ENCODE results near the gene PIGL. TPM values are rescaled to one million over a fixed set of nuclear protein-coding genes. Genes with fewer than 3 reads are reported as not detected.

The PIGL gene
- total RNA-seq, 1 donor from 2014 or later: 9.2 TPM

DNA sequence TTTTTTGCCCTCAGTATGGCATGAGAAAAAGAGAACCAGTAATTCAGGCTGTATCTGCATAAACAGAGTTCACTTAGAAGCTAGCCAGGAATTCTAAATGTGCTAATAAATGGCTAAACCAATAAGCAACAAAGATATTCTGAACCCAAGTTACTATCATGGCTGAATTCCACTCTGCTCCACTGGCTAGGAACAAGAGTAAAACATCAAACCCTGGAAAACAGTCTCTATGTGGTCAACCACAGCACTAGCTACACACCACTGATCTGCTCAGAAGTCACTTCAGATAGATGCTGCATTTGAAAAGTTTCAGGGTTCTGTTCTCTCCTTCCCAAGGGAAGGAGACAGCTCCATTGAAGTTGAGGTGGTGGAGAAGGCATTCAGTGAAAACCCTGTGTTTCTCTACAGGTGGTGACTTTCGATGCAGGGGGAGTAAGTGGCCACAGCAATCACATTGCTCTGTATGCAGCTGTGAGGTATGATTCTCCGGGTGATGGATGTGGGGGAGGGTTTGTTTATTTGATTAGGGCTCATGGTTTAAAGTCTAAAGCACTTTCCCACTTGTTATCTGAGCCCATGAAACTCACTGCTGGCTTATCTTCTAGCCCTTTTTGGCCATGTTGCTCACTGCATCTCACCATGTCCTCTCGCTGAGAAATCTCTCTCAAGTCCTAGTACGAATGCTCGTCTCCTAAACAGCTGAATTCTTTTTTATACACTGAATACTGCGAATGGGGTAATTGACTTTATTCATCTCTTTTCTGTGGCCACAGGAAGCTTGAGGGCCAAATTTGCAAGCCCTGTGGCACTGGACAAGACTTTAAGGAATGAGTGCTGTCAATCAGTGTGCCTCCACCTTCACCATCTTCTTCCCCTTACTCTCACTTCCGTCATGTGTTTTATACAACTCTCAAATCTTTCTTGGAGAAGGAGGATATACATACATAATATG, 96.4 kb downstream of the PIGL start:
- no peak for DNase-seq

DNA sequence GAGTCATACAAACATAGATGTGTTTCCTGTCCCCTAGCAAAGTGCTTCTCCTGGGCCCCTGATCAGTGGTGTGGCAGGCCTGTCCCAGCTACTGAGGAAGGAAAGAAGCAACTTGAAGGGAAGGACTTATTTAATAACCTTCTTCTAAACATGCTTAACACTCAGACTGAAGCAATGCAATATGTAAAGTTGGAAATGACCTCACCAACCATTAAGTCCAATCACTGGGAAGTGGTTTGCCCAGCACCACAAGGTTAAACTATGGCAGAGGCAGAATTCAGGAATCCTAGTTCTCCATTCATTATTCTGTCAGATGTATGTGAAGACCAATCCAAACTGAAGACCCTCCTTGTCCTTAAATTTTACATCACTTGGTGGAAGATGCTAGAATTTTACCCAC, 97.2 kb downstream of the PIGL start:
- no peak for DNase-seq

DNA sequence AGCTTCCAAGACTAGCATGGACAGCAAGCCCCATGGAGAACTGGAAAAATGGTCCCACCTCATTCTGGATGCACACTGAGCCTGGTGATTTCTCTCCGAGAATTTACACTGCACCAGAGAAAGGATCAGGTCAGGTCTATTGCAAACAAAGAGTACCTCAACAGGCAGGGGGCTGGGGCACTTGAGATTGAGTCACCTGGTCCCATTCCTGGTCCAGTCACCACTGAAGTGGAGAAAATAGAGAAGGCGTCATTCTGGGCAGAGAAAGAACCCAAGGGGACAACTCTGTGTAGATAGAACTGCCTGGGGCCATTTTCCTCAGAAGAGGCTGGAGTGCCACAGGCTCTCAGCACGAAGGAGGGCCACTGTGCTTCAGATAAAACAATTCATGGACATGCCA, 97.8 kb downstream of the PIGL start:
- DNase-seq: no peak

DNA sequence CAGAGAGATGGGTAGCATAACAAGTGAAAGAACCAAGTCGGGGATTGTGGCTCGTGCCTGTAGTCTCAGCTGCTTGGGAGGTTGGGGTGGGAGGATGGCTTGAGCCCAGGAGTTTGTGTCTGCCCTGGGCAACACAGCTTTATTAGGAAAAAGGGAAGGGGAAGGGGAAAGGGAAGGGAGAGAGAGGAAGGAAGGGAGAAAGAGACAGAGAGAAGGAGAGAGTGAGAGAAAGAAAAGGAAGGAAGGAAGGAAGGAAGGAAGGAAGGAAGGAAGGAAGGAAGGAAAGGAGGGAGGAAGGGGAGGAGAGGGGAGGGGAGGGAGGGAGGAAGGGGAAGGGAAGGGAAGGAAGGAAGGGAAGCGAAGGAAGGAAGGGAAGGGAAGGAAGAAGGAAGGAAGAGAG, 103.0 kb downstream of the PIGL start:
- DNase-seq: no peak

DNA sequence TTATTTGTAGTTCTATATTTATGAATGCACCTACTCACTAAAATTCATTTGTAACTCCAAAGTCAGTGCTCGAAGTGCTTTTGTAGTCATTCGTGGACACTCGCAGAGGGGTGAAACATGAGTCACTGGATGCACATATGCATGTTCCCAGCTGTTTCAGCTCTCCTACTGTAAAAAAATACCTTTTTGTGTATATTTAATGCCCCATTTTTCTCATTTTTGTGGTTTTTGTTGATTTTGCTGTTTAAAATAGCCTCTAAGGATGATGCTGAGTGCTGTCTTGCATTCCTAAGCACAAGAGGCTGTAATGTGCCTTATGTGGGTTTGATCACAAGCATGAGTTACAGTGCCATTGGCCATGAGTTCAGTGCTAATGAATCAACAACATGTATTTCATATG, 105.6 kb downstream of the PIGL start:
- no peak for DNase-seq

DNA sequence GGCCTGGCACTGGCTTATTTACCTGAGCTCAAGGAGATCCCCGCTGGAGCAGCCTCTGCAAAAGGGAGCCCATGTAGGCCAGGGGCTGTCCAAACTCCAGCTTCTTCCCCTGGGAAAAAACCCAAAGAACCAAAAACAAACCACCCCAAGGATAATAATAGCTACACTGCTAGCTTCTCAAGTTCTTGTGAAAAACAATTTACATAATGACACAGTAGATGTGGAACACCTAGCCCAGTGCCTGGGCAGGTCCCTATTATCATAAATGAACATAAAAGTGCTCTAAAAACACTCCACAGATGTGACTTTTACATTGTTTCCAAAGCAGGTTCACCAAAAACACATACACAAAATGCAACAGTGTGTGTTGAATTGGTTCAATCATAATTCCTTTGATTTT, 109.0 kb downstream of the PIGL start:
- no peak for DNase-seq

DNA sequence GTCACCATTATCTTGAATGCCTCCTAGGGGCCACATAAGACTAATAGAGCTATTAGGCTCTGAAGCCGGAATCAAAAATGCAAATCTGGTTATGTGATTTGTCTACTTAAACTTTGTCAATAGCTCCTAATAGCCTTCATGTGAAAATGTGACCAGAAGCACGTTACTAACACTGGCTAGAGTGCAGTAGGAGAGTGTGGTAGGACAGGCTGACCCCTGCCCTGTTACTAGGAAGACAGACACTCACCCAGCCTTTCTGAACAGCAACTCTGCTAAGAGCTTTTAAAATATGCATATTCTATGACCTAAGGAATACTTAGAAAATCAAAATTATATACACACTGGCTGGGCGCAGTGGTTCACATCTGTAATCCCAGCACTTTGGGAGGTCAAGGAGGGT, 110.0 kb downstream of the PIGL start:
- DNase-seq: no peak

DNA sequence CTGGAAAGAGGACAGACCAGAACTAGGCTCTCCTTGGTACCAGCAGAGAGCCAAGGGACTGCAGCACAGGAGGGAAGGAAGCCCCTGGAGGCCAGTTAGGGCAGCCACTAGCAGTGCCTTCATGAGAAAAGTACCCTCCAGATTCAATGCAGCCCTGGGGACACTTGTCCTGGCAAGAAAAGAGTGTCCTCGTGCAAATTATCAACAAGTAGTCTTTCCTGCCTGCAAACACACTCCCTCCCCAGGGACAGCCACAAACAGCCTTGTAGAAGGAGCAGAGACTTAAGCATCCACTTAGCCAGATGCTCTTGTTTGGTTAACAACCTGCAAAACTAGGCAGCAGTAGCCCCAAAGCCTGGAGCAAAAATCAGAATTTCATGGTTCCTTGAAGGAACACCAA, 112.0 kb downstream of the PIGL start:
- no peak for DNase-seq

DNA sequence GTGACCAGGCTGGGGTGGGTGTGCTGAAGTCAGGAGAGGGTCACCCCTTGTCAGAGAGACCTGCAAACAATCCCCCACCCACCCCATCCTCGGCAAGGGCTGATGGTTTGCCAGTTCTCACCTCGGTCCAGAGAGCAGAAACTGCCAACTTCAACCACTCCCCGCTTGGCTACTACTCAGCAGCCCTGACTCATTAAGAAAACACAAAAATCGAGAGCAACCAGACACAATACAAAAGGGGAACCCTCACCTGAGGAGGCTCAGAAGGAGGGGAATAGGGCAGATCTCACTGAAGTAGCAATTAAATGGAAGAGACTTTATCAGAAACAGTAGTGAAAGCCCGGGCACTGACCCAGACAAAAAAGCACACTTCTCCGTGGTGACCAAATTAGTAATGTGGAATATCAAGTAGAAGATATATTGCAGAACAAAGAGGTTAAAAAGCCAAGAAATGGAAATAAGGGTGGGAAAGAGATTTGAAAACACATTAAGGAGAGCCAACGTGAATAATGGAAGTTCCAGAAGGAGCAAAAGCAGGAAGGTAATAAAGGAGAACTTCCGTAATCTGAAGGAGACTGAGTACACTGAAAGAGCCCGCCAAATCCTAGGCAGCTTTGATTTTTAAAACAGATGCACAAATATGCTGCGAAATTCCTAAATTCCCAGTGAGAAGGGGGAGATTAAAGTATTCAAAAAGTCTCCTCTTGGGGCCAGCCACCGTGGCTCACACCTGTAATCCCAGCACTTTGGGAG, 112.7 kb downstream of the PIGL start:
- DNase-seq: peak; percentile 40

DNA sequence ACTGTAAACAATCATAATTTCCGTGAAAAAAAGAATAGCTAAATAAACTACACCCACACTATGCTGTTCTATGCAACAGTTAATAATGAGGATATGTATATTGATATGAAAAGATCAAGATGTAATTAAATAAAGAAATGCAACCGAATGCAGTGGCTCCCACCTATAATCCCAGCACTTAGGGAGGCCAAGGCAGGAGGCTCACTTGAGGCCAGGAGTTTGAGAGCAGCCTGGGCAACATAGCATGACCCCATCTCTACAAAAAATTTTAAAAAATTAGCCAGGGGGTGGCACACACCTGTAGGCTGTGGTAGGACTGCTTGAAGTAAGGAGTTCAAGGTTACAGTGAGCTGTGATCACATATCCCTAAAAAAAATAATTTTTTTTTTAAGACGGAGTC, 121.4 kb downstream of the PIGL start:
- no peak for DNase-seq

DNA sequence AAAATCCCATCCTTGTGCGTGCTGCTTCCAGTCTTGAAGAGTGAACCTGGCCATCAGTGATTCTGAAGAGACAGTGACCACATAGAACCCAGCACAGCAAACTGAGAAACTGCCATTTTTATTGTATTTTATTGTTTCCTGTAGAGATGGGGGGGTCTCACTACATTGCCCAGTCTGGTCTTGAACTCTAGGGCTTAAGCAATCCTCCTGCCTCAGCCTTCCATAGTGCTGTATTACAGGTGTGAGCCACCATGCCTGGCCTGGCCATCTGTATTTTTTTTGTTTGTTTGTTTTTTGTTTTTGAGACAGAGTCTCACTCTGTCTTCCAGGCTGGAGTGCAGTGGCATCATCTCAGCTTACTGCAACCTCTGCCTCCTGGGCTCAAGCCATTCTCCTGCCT, 122.4 kb downstream of the PIGL start:
- no peak for DNase-seq

DNA sequence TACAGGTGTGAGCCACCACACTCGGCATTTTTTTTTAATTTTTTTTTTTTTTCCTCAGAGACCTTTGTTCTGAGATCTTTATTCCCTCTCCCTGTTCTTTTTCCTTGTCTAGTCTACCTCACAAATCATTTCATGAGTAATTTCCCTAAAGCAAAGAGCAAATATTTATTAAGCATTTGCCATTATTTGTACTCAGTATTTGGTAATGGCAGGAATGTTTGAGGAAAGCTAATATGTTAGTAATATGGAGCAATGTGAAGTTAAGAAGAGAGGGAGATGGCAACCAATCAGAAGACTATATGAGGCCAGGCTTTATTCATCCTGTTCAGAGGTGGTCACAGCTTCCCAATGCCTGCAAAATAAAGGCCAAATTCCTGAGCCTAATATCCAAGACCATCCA, 122.9 kb downstream of the PIGL start:
- DNase-seq: no peak

DNA sequence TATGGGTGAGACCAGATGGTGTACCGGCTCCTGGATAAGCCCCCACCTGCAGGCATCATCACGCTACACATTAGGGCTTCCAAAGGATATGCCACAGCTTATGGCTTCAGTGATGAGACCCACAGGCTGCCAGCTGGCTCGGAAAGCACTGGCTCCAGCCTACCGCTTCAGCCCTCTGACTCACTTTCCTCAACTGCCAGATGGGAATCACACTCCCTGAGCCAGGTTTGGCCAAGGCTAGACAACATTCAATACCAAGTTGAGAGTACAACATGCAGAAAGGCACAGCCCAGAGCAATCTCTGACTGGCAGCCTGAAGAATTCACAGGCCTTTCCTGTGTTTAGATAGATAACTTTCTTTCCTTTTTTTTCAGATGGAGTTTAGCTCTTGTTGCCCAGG, 126.0 kb downstream of the PIGL start:
- peak; percentile 73 for DNase-seq

DNA sequence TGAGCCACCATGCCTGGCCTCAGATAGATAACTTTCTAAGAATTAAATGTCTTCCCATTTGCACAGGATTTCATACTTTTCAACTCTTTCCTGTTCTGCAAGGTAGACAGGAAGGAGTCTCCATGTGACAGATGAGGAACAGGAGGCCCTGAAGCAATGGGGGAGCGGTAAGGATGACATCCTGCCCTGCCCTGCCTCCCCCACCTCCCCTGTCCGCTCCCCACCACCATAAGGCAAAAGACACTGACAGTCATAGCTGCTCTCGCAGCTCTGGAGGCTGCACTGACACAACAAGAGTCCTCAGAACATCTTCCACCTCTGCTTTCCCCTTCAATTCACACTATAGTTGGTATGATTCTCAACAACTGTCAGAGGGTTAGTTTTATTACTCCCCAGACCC, 126.6 kb downstream of the PIGL start:
- no peak for DNase-seq

DNA sequence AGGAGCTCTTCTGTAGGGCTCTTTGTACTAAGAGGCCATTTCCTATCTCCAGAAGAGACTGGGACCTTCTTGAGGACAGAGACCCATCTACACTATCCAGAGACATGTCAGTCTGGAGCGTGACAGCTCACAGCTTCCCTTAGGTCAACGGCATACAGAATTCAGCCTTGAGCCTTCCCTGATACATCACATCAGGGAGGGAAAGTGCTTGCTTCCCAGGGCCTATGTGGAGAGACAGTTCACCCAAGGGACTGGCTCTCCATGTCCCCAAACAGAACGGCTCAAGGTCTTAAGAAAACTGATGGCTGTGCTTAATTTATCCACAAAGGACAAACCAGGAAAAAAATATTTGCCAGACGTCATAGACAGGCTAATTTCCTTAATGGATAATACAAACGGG, 128.6 kb downstream of the PIGL start:
- no peak for DNase-seq

DNA sequence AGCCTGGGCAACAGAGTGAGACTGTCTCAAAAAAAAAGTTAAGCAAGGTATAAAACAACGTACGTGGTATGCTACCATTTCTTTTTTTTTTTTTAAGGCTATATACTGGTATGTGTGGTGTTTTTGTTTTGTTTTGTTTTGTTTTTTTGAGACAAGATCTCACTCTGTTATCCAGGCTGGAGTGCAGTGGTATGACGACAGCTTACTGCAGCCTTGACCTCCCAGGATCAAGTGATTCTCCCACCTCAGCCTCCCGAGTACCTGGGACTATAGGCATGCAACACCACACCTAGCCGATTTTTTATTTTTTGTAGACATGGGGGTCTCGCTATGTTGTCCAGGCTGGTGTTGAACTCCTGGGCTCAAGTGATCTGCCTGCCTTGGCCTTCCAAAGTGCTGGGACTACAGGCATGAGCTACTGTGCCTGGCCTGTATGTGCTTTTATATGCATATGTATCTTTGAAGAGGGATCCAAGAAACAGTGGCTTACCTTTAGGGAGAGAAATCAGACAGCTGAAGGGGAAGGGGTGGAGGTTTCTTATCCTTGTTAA, 129.8 kb downstream of the PIGL start:
- DNase-seq: no peak

DNA sequence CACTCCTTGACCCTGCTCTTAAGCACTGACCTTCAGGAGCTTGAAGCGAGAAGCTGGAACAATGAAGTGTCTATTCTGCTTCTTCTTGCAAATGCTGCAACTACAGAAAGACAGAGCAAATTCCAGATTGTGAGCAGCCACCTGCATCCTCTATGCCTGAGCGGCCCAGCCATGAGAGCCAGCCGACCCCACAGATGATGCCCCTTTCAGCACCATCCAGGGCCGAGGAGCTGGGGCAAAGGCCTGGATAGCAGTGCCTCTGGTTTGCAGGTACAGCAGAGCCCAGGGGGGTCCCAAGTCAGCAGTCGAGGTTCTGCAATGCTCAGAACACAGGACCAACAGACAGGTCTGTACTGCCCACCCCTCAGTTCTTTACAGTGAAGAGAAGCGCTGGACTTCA, 131.6 kb downstream of the PIGL start:
- DNase-seq: no peak

DNA sequence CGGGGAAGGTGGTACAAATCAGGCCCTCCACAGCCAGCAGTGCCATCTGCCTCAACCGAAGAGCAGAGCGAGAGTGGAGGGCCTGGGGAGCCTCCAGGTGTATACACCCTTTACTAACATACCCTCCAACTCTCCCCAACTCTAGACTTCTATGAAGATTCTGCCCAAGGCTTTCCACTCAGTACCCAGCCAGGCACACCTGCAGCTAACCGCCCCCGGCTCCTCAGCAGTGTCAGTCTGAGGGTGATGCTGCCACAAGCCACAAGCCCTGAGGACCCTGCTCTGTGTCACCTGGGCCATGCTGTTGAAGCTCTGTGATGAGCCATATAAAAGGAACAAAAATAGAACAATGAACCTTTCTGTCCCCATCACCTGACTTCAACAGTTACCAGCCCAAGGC, 132.4 kb downstream of the PIGL start:
- no peak for DNase-seq

DNA sequence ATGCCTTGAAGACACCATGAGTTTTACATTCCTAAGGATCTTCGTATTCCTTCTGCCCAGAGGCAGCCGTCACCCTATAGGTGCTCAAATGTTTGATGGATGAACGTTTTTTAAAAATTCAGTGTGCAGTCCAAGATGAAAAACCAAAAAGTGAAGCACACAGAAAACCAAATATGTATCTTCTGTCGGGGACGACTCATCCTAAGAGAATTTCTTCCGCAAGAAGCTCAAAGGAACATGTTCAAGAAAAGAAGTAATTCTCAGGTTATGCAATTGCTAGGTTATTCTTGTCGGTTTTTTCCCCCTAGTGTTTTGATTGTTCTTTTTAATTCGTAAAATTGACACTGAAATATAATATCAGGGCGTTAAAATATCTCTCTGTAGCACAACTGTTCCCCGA, 134.8 kb downstream of the PIGL start:
- no peak for DNase-seq

DNA sequence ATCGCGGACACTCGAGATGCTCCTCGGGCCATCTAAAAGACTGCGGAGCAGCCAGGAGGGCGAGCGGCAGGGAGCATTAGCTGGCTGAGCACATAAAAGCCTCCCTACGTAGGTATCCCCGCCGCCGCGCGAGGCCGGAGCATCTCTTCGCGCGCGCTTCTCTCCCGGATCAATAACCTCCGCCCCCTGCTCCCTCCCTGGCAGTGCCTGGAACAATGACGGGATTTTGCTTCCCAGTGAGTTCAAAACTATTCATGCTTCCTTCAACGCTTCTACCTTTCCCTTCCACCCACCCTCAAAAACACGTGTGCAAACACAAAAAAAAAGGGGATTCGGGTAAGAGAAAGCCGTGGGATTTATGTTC, 135.3 kb downstream of the PIGL start:
- peak; percentile 46 for DNase-seq

DNA sequence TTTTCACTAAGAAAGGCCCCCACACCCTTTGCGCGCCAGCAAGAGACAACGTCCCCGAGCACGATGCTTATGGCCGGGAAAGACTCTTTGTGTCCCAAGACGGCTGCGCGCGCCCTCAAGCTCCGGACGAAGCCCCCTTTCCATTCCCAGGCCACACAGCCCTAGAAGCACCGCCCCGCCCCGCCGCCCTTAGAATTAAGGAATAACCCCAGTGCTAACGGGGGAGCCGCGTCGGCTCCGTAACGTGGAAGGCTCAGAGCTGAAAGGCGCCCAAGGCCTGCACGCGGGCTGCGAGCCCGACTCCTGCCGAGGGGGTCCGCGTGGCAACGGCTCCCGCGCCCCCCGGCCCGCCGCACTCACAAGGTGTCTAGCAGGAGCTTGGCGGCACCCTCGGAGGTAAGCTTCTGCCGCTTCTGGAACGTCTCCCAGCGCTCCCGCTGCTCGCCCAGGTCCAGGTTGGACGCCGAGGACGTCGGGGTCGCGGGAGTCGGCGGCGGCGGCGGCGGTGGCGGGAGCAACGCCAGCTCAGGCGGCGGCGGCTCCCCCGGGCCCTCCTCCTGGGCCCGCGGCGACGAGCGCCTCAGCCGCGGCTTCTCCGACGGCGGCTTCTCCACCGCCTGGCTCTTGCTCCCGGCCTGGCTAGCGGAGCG, 135.8 kb downstream of the PIGL start:
- no peak for DNase-seq

DNA sequence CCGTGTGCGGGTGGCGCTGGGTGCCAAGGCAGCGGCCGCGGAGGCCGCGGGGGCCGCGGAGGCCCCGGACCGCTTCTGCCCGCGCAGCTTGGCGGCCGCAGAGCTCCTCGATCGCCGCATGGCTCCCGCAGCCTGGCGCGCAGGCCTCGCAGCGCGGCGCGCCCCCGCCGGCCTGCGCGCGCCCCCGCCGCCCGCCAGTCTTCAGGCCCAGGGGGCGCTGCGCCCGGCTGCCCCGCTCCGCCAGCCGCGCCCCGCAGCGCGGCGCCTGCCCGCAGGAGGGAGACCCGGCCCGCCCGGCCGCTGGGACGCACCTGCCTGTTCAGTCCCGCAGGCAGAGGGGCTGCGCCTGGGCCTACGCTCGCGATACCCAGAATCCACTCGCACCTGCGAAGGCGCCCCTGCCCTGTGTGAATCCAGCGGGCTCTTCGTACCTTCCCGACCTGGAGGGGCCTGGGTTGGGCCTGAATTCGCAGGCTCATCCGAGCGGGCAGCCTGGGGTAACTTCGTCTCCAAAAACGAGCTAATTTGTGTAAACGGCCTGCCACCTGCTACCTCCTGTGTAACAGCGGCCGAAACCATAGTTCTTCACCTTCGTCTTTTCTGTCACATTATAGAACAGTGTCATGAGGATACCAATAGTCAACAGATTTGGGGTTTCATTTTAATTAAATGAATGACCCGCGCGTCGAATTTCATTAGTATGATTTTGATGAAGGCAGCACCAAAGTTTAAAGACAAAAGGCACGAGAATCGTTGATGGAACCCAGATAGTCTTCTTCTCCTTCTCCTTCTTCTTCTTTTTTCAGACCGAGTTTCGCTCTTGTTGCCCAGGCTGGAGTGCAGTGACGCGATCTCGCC, 136.5 kb downstream of the PIGL start, which contains the start of gene CENPV:
Gene CENPV (minus strand): TSS at position 153 of the 858 bp plus-strand sequence. CDS start 33 bp downstream, at position 120.
- peak; percentile 62 for DNase-seq

Data from dermis blood vessel endothelial cell (primary cell).